ENCODE results near the gene CCDC146.

CCDC146 gene

GRCh38 chr7:77293046-77293445 is 170.6 kb downstream of the CCDC146 start:
- no peak for DNase-seq (ENCODE audit: low read depth)

GRCh38 chr7:77295549-77295948 is 173.1 kb downstream of the CCDC146 start:
- no peak for DNase-seq (ENCODE audit: low read depth)

GRCh38 chr7:77306231-77307067 is 184.0 kb downstream of the CCDC146 start:
- DNase-seq (ENCODE audit: low read depth), result no peak

- no peak for DNase-seq (ENCODE audit: low read depth)
These were observed 186.4 kb downstream of the CCDC146 start for GRCh38 chr7:77308792-77309191.

- DNase-seq (ENCODE audit: low read depth), result no peak
These were observed 187.4 kb downstream of the CCDC146 start for GRCh38 chr7:77309714-77310220.

GRCh38 chr7:77310982-77311381 is 188.6 kb downstream of the CCDC146 start:
- DNase-seq (ENCODE audit: low read depth), result no peak

GRCh38 chr7:77313085-77313484 is 190.7 kb downstream of the CCDC146 start:
- DNase-seq (ENCODE audit: low read depth), result no peak

- DNase-seq (ENCODE audit: low read depth), result no peak
These were observed 191.6 kb downstream of the CCDC146 start for GRCh38 chr7:77313876-77314480.

GRCh38 chr7:77315182-77315591 is 192.8 kb downstream of the CCDC146 start:
- DNase-seq (ENCODE audit: low read depth), result no peak

GRCh38 chr7:77316219-77316978 is 194.0 kb downstream of the CCDC146 start:
- no peak for DNase-seq (ENCODE audit: low read depth)

- DNase-seq (ENCODE audit: low read depth), result no peak
These were observed 195.6 kb downstream of the CCDC146 start for GRCh38 chr7:77318019-77318418.

- DNase-seq (ENCODE audit: low read depth), result no peak
These were observed 197.7 kb downstream of the CCDC146 start for GRCh38 chr7:77320137-77320536.

GRCh38 chr7:77320714-77321113 is 198.3 kb downstream of the CCDC146 start:
- no peak for DNase-seq (ENCODE audit: low read depth)

- DNase-seq (ENCODE audit: low read depth), result no peak
These were observed 198.9 kb downstream of the CCDC146 start for GRCh38 chr7:77321300-77321699.

- DNase-seq (ENCODE audit: low read depth), result no peak
These were observed 203.7 kb downstream of the CCDC146 start for GRCh38 chr7:77326131-77326530.

- no peak for DNase-seq (ENCODE audit: low read depth)
These were observed 204.9 kb downstream of the CCDC146 start for GRCh38 chr7:77327067-77327931.

GRCh38 chr7:77327932-77328628 is 205.7 kb downstream of the CCDC146 start:
- no peak for DNase-seq (ENCODE audit: low read depth)

GRCh38 chr7:77328669-77329068 is 206.3 kb downstream of the CCDC146 start:
- DNase-seq (ENCODE audit: low read depth), result no peak

GRCh38 chr7:77329466-77330168 is 207.2 kb downstream of the CCDC146 start:
- DNase-seq (ENCODE audit: low read depth), result no peak

- DNase-seq (ENCODE audit: low read depth), result no peak
These were observed 207.9 kb downstream of the CCDC146 start for GRCh38 chr7:77330169-77330882.

All from activated T-helper 1 cell treated with Interleukin-2 at 50 U/mL for 16 hours (primary cell).